Upper lobe of left lung (tissue), 4 donors: ENCODE data around the gene GABRB2.

Experiments used
- CTCF ChIP-seq, 6 experiments: fragments of 450-650 bp in 4 of 6; fragments of 200-600 bp in 2 of 6; sonication (generic) in 2 of 6; IDR thresholded peaks; one replicate each; pipeline ENCODE4 v1.5.1; 2016 to 2019; ENCODE audit warnings: antibody characterized with exemption in 6 of 6
- EP300 ChIP-seq, 4 donors: sonication (generic); formaldehyde crosslinking; IDR thresholded peaks; one replicate each; pipeline ENCODE4 v1.5.1; 2017; ENCODE audit warnings: antibody characterized with exemption in 4 of 4, control low read depth in 2 of 4
- POLR2A ChIP-seq, 4 donors: fragments of 450-650 bp; IDR thresholded peaks; one replicate each; pipeline ENCODE4 v1.5.1; 2016 to 2017; ENCODE audit warnings: antibody characterized with exemption in 4 of 4, mild to moderate bottlenecking in 2 of 4
- POLR2AphosphoS5 ChIP-seq, 2 donors: sonication (generic); formaldehyde crosslinking; IDR thresholded peaks; one replicate each; pipeline ENCODE4 v1.5.1; 2017; ENCODE audit warnings: antibody characterized with exemption in 2 of 2

DNA sequence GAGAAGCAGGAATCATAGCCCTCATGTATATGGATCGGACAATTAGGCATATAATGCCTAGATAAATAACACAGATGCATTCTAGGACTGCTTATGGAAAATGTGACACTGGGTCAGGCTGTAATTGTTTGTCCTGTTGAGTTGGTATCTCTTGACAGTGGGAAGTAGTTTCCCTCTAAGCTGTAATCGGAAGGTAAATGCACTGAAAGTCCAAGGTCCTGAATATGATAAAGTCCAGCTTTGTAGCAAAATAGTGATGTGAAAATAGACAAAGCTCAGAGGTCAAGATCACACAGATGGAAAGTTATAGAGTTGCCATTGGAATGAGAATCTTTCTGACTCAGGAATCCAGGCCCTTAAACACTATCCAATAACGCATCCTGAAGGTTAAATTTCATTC is 214.2 kb downstream of the GABRB2 start:
- no peak for TF ChIP-seq CTCF (IDR thresholded peaks at IDR 0.05)
- TF ChIP-seq POLR2A (IDR thresholded peaks at IDR 0.05): no peak
- TF ChIP-seq EP300 (IDR thresholded peaks at IDR 0.05): no peak
- TF ChIP-seq POLR2AphosphoS5 (IDR thresholded peaks at IDR 0.05): no peak
